Thymus (tissue), 11 donors: ENCODE measurements around the gene CFL1. TPM values are rescaled to one million over a fixed set of nuclear protein-coding genes. Genes with fewer than 3 reads are reported as not detected.
A peak's percentile ranks its signal among the peaks of the same experiment; 100 is the strongest.
"Not testable (repeated sequence)": the region's sequence is repeated elsewhere in the genome, so short reads cannot be mapped to it uniquely, and the experiment has no call there.

ENCODE experiments used
- DNase-seq, 9 donors: peaks; one replicate each; pipeline ENCODE4 v3.0.0-alpha.2; 2013; ENCODE audit warnings: low spot score in 9 of 9, low read depth in 6 of 9, missing footprints in 1 of 9
- H3K27ac ChIP-seq, 2 donors: one replicate each; pipeline ENCODE4 v1.5.1; 2013; ENCODE audit warnings: control low read depth in 1 of 2, low read depth in 1 of 2, low read length in 1 of 2, mild to moderate bottlenecking in 1 of 2, moderate library complexity in 1 of 2
- H3K27me3 ChIP-seq, 2 donors: one replicate each; pipeline ENCODE4 v1.5.1; 2013; ENCODE audit warnings: low read length in 1 of 2; ENCODE audit not compliant: control insufficient read depth in 2 of 2, insufficient read depth in 1 of 2
- H3K36me3 ChIP-seq, 2 donors: one replicate each; pipeline ENCODE4 v1.5.1; 2013; ENCODE audit warnings: low read length in 1 of 2, mild to moderate bottlenecking in 1 of 2, moderate library complexity in 1 of 2; ENCODE audit not compliant: control insufficient read depth in 2 of 2, insufficient read depth in 2 of 2
- H3K4me1 ChIP-seq, 2 donors: one replicate each; pipeline ENCODE4 v1.5.1; 2013; ENCODE audit warnings: low read length in 2 of 2; ENCODE audit not compliant: control insufficient read depth in 2 of 2, insufficient read depth in 2 of 2
- H3K4me3 ChIP-seq, 2 donors: one replicate each; pipeline ENCODE4 v1.5.1; 2013; ENCODE audit warnings: low read length in 2 of 2, control low read depth in 1 of 2, mild to moderate bottlenecking in 1 of 2
- H3K9me3 ChIP-seq, 2 donors: one replicate each; pipeline ENCODE4 v1.5.1; 2013; ENCODE audit warnings: low read length in 1 of 2, mild to moderate bottlenecking in 1 of 2; ENCODE audit not compliant: control insufficient read depth in 2 of 2, insufficient read depth in 1 of 2
- WGBS: extraction: QIAGEN DNeasy Blood & Tissue Kit; methylation state at CpG from one replicate; pipeline ENCODE4 v1.1.7; 2013; 5-methylcytosine and 5-hydroxymethylcytosine counted together
- polyA plus RNA-seq: library from polyadenylated mRNA; stranded (reverse); fragments of 200-250 nt; gene quantifications from one replicate; pipeline ENCODE4 v1.2.3, GENCODE V29; 2013
- total RNA-seq: library from RNA; stranded (reverse); fragments of 120-200 nt; gene quantifications from one replicate; pipeline ENCODE4 v1.2.4, GENCODE V29; 2013
- donor health status: healthy.

The CFL1 gene
- total and polyA plus RNA-seq, 2 donors, result 673 to 1,006 TPM

DNA sequence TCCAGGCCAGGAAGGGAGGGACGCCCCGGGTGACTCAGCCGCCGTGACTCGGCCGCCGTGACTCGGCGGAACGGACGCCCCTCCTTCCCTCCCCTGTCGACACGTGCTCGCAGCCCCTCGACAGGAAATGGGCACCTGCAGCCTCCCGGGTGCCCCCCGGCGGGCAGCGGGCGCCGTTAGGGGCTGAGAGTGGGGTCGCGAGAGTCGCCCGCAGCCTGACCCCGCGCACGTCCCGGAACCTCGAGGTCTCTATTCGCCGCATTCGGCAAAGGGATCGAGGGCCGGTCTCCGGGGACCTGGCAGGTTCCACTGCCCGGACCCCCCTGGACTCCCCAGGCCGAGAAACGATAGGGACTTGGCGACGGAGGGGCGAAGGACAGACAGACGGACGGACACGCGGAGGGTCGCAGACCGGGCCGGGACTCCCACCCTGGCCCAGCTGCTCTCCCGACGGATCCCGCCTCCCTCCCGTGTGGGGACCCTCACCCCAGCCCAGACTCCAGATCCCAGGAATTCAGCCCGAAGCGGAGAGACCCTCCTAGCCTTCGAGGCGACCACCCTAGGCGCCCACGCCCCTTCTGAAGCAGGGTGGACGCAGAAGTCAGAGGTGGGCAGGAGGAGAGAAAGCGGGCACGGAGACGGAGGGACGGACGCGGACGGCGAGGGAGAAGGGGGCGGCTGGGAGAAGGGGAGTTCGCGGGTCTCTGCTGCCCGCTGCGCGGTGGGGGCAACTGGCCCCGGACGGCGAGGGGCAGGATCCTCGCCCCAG lies 41.6 kb upstream of the CFL1 start:
- Histone ChIP-seq H3K27ac (peak overlapping the region in 1 of 2 donors; percentile 31), H3K4me1 (peaks cover 18 to 42% of the 10 kb centered on the region in 2 donors), H3K9me3 (no peaks in the 10 kb centered on the region), H3K4me3 (peak overlapping the region in 1 of 2 donors; percentile 58), H3K27me3 (peaks cover 22 to 65% of the 10 kb centered on the region in 2 donors), H3K36me3 (no peaks in the 10 kb centered on the region)
- WGBS, result 4% methylated on average over 78 of the region's 78 CpGs
- peak in 3 of 9 donors; percentile 66 to 76 (median 68) for DNase-seq

- Histone ChIP-seq H3K27me3 (peaks cover 22 to 65% of the 10 kb centered on the region in 2 donors), H3K27ac (no peak overlapping the region), H3K36me3 (no peaks in the 10 kb centered on the region), H3K9me3 (no peaks in the 10 kb centered on the region), H3K4me3 (peak overlapping the region in 1 of 2 donors; percentile 58), H3K4me1 (peaks cover 23 to 49% of the 10 kb centered on the region in 2 donors)
- WGBS, result 31% methylated on average over 28 of the region's 28 CpGs
- DNase-seq, result no peak
These were observed 40.8 kb upstream of the CFL1 start for GRCh38 chr11:65898656-65899355.

GRCh38 chr11:65897020-65897471 lies 39.1 kb upstream of the CFL1 start:
- Histone ChIP-seq H3K27ac (no peak overlapping the region), H3K9me3 (no peaks in the 10 kb centered on the region), H3K27me3 (peaks cover 22 to 57% of the 10 kb centered on the region in 2 donors), H3K4me1 (peaks cover 37 to 54% of the 10 kb centered on the region in 2 donors), H3K36me3 (no peaks in the 10 kb centered on the region), H3K4me3 (no peak overlapping the region)
- DNase-seq, result no peak
- WGBS, result 95% methylated on average over 4 of the region's 4 CpGs

GRCh38 chr11:65896034-65896999 lies 38.3 kb upstream of the CFL1 start:
- Histone ChIP-seq H3K36me3 (no peaks in the 10 kb centered on the region), H3K4me3 (no peak overlapping the region), H3K27me3 (peaks cover 22 to 52% of the 10 kb centered on the region in 2 donors), H3K27ac (no peak overlapping the region), H3K4me1 (peaks cover 42 to 58% of the 10 kb centered on the region in 2 donors), H3K9me3 (no peaks in the 10 kb centered on the region)
- 97% methylated on average over 14 of the region's 14 CpGs for WGBS
- no peak for DNase-seq

DNA sequence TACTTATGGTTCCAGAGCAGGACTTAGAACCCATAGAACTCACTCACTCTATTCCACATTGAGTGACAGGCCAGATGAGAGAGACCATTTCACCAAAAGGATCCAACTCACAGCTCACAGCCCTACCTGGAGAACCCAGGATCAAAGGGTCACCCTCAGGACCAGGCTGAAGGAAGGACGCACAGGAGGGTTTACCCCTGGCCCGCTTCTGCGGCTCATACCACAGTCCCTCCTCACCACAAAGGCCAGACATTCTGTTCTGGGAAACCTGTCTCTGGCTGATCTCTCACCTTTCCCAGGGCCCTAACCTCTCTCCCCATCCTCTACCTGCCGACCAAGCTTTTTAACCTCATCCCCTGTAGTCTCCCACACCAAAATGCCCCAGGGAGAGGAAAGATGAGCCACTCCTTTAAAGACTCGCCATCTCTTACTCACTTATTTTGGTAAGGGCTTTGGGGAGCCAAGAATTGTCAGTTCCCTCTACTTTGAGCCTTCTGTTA lies 37.6 kb upstream of the CFL1 start:
- Histone ChIP-seq H3K27me3 (peaks cover 18 to 44% of the 10 kb centered on the region in 2 donors), H3K27ac (no peak overlapping the region), H3K9me3 (no peaks in the 10 kb centered on the region), H3K4me1 (peaks cover 40 to 55% of the 10 kb centered on the region in 2 donors), H3K36me3 (no peaks in the 10 kb centered on the region), H3K4me3 (no peak overlapping the region)
- WGBS, result 97% methylated on average over 5 of the region's 5 CpGs
- DNase-seq, result no peak

DNA sequence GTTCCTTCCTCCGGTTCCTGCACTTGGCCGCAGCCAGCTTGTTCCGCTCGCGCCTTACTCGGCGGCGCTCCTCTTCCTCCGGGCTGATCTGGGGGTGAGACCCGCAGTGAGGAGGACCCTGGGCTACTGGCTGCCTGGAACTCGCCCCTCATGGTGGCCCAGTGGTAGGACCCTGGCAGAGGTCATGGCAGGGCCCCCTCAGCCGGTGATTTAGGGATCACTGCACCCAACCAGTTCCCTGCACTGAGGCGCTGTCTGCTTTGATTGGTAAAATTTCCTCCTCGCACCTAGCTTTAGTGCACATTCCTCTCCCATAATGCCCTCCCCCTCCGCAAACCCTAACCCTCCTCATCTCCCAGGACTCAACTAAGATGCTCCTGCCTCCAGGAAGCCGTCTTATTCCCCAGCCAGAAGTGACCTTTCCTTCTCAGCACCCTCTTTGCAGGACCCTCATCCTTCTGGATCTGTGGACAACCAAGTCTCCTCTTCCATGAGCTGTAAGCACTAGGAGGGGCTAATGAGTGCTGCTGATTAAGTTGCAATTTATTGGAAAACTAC lies 36.1 kb upstream of the CFL1 start:
- H3K36me3 ChIP-seq, result no peaks in the 10 kb centered on the region
- WGBS, result 14% methylated on average over 16 of the region's 16 CpGs
- peaks cover 39 to 54% of the 10 kb centered on the region in 2 donors for H3K4me1 ChIP-seq
- peaks cover 9 to 30% of the 10 kb centered on the region in 2 donors for H3K27me3 ChIP-seq
- peak in 1 of 9 donors; percentile 49 for DNase-seq
- H3K4me3 ChIP-seq, result peak overlapping the region; percentile 30 to 40
- peak overlapping the region; percentile 68 to 71 for H3K27ac ChIP-seq
- H3K9me3 ChIP-seq, result no peaks in the 10 kb centered on the region

DNA sequence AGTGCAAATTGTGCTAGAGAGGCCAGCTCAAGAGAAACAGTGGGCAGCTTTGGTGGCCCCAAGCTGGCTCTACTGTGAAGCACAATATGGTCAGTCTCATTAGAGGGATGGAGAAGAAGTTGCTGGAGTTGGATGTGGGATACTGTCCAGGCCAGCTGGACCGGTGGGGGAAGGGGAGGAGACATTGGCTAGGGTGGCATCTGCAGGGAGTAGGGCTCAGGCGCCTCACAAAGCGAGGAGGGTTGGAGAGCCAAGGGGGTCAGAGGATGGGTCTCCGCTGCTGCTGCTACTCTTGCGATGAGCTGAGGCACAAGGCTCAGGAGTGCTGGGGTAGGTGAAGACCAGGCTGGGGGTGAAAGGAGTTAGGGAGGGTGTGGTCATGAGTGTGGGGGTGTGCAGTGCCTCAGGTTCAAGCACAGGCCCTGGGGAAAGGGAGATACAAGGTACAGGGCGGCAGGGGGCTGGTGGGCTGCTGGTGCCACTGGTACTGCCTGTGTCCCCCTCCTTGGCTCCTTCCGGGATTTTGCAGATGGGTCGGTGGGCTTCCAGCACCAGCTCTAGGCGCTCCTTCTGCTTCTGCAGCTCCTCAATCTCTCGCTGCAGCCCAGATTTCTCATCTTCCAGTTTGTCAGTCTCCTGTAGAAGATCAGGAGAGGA lies 34.8 kb upstream of the CFL1 start:
- DNase-seq, result no peak
- Histone ChIP-seq H3K9me3 (peaks cover 0 to 3% of the 10 kb centered on the region in 2 donors), H3K27me3 (peaks cover 0 to 16% of the 10 kb centered on the region in 2 donors), H3K4me1 (peaks cover 37 to 57% of the 10 kb centered on the region in 2 donors), H3K36me3 (no peaks in the 10 kb centered on the region), H3K4me3 (peak overlapping the region in 1 of 2 donors; percentile 40), H3K27ac (no peak overlapping the region)
- 88% methylated on average over 10 of the region's 10 CpGs for WGBS

DNA sequence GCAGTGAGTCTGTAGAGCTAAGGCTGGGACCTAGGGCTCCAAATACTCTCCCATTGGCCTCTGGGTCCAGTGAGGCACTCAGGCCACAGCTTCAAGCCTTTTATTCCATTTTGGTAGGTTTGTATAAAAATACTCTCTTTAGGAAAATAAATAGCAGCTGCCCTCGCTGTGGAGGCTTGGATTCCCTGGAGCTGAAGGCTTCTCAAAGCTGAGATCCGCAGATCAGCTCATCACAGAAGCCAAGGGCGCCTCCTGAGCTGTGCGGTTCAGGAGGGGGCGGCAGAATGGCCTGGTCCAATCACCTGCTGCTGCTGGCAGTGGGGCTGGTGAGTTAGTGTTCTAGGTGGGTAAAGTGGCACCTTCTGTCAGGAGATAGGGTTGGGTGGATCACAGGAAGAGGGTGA lies 34.2 kb upstream of the CFL1 start:
- 84% methylated on average over 5 of the region's 5 CpGs for WGBS
- H3K4me1 ChIP-seq, result peaks cover 37 to 63% of the 10 kb centered on the region in 2 donors
- H3K36me3 ChIP-seq, result not testable (repeated sequence)

More for the DNA sequence above, 34.2 kb upstream of the CFL1 start:
- peaks cover 0 to 11% of the 10 kb centered on the region in 2 donors for H3K27me3 ChIP-seq
- peak overlapping the region in 1 of 2 donors; percentile 80 for H3K4me3 ChIP-seq
- peak overlapping the region in 1 of 2 donors; percentile 95 for H3K27ac ChIP-seq
- H3K9me3 ChIP-seq, DNase-seq: not testable (repeated sequence)
